H1 (cell line): ENCODE data around the gene CYB5B. TPM values are rescaled to one million over a fixed set of nuclear protein-coding genes. Genes with fewer than 3 reads are reported as not detected.

Experiments used
- CTCF ChIA-PET: fragments of 300-600 bp; sonication (Branson Sonifier 250); formaldehyde crosslinking; loops from one replicate; lab custom pipeline; 2021; ENCODE audit not compliant: partially characterized antibody; lab: Charles Lee
- POLR2A ChIA-PET: fragments of 300-600 bp; sonication (Branson Sonifier 250); formaldehyde crosslinking; loops from one replicate; lab custom pipeline; 2021; ENCODE audit warnings: inconsistent platforms; ENCODE audit not compliant: partially characterized antibody; lab: Charles Lee
- DNase-seq, 2 experiments: peaks; one replicate each; pipeline versions ENCODE4 v3.0.0 to v3.0.0-alpha.2; 2010 to 2022; ENCODE audit warnings: low spot score in 2 of 2, low read depth in 1 of 2, mixed read lengths in 1 of 2
- FAIRE-seq: peaks from 2 replicates; lab custom pipeline; 2011; peaks lifted over from hg19 to GRCh38; lab: Jason Lieb, UNC
- H2AFZ ChIP-seq: 2 replicates; pipeline ENCODE4 v1.8.1; 2012; ENCODE audit warnings: low read length, inconsistent platforms
- H2AK5ac ChIP-seq: 2 replicates; pipeline ENCODE4 v1.6.1; 2013; ENCODE audit warnings: low read depth, low read length
- H2BK120ac ChIP-seq: replicated peaks from 2 replicates; pipeline ENCODE3; 2013; ENCODE audit warnings: low read depth, low read length, inconsistent platforms
- H2BK12ac ChIP-seq: 2 replicates; pipeline ENCODE4 v1.6.1; 2013; ENCODE audit warnings: low read depth, low read length
- H2BK15ac ChIP-seq: 2 replicates; pipeline ENCODE4 v1.6.1; 2013; ENCODE audit warnings: low read length
- H2BK20ac ChIP-seq: 2 replicates; pipeline ENCODE4 v1.6.1; 2013; ENCODE audit warnings: low read length
- H2BK5ac ChIP-seq: 2 replicates; pipeline ENCODE4 v1.6.1; 2013; ENCODE audit warnings: low read depth, low read length
- H3K14ac ChIP-seq: 2 replicates; pipeline ENCODE4 v1.6.1; 2013; ENCODE audit warnings: inconsistent platforms; ENCODE audit not compliant: insufficient read length
- H3K18ac ChIP-seq: 2 replicates; pipeline ENCODE4 v1.6.1; 2013; ENCODE audit warnings: low read length; ENCODE audit errors: extremely low read depth
- H3K23ac ChIP-seq: 2 replicates; pipeline ENCODE4 v1.6.1; 2013; ENCODE audit warnings: inconsistent platforms; ENCODE audit not compliant: insufficient read length
- H3K23me2 ChIP-seq: 2 replicates; pipeline ENCODE4 v1.6.1; 2013; ENCODE audit warnings: low read depth, low read length
- H3K27ac ChIP-seq: 2 replicates; pipeline ENCODE4 v1.6.1; 2011; ENCODE audit warnings: low read depth, low read length, inconsistent platforms
- H3K27me3 ChIP-seq, 4 experiments: replicated peaks in 1 of 4; 1 replicate in 1 of 4; 2 replicates in 3 of 4; pipeline versions ENCODE4 v1.6.1 to v1.8.1; 2011 to 2013; ENCODE audit warnings: low read length in 3 of 4, mild to moderate bottlenecking in 3 of 4, inconsistent platforms in 2 of 4, mixed read lengths in 2 of 4, moderate library complexity in 1 of 4; ENCODE audit not compliant: control insufficient read depth in 3 of 4, insufficient read depth in 3 of 4; ENCODE audit errors: extremely low read depth in 1 of 4
- H3K36me3 ChIP-seq, 4 experiments: 2 replicates each; pipeline versions ENCODE4 v1.6.1 to v1.8.1; 2011 to 2013; ENCODE audit warnings: mild to moderate bottlenecking in 4 of 4, low read length in 3 of 4, moderate library complexity in 2 of 4, control low read depth in 1 of 4, inconsistent platforms in 1 of 4; ENCODE audit not compliant: insufficient read depth in 4 of 4, control insufficient read depth in 2 of 4
- H3K4ac ChIP-seq: replicated peaks from 2 replicates; pipeline ENCODE3; 2013; ENCODE audit warnings: low read length, low read depth, mixed read lengths, inconsistent platforms; ENCODE audit not compliant: insufficient read length
- H3K4me1 ChIP-seq, 4 experiments: replicated peaks in 1 of 4; 1 replicate in 1 of 4; 2 replicates in 3 of 4; pipeline versions ENCODE4 v1.6.1 to v1.8.1; 2011 to 2013; ENCODE audit warnings: low read length in 3 of 4, inconsistent platforms in 2 of 4, mixed read lengths in 1 of 4; ENCODE audit not compliant: insufficient read depth in 4 of 4, control insufficient read depth in 3 of 4
- H3K4me2 ChIP-seq, 2 experiments: 2 replicates each; pipeline versions ENCODE4 v1.6.1 to v1.8.1; 2011 to 2013; ENCODE audit warnings: low read depth in 2 of 2, low read length in 2 of 2, control low read depth in 1 of 2, inconsistent platforms in 1 of 2, mild to moderate bottlenecking in 1 of 2; ENCODE audit not compliant: insufficient read depth in 1 of 2
- H3K4me3 ChIP-seq, 4 experiments: fragments of 200-600, 300-600 bp in 1 of 4; sonication (generic), shearing (Covaris generic), sonication (Bioruptor Twin) in 1 of 4; 2 replicates each; pipeline versions ENCODE4 v1.5.1 to v1.8.1; 2011 to 2016; ENCODE audit warnings: low read length in 4 of 4, low read depth in 3 of 4, control low read depth in 2 of 4, inconsistent platforms in 2 of 4, mild to moderate bottlenecking in 2 of 4, mixed read lengths in 1 of 4, moderate library complexity in 1 of 4; ENCODE audit not compliant: insufficient read depth in 2 of 4; ENCODE audit errors: extremely low read depth in 1 of 4
- H3K56ac ChIP-seq: replicated peaks from 2 replicates; pipeline ENCODE3; 2013; ENCODE audit warnings: low read depth, mild to moderate bottlenecking, mixed read lengths, low read length, inconsistent platforms; ENCODE audit not compliant: insufficient read length
- H3K79me1 ChIP-seq: 2 replicates; pipeline ENCODE4 v1.6.1; 2013; ENCODE audit warnings: low read depth, low read length, control low read depth
- H3K79me2 ChIP-seq, 2 experiments: 2 replicates each; pipeline versions ENCODE4 v1.6.1 to v1.8.1; 2012 to 2013; ENCODE audit warnings: low read length in 2 of 2, mild to moderate bottlenecking in 2 of 2, inconsistent platforms in 1 of 2; ENCODE audit not compliant: insufficient read depth in 2 of 2, control insufficient read depth in 1 of 2
- H3K9ac ChIP-seq, 4 experiments: replicated peaks in 1 of 4; 1 replicate in 1 of 4; 2 replicates in 3 of 4; pipeline versions ENCODE4 v1.6.1 to v1.8.1; 2011 to 2013; ENCODE audit warnings: low read depth in 3 of 4, low read length in 3 of 4, control low read depth in 2 of 4, mild to moderate bottlenecking in 2 of 4, moderate library complexity in 2 of 4, inconsistent platforms in 1 of 4; ENCODE audit errors: extremely low read depth in 1 of 4
- H3K9me3 ChIP-seq, 2 experiments: 2 replicates each; pipeline versions ENCODE4 v1.6.1 to v1.8.1; 2012 to 2013; ENCODE audit warnings: mild to moderate bottlenecking in 2 of 2, moderate library complexity in 2 of 2, control low read depth in 1 of 2, inconsistent platforms in 1 of 2, low read depth in 1 of 2, low read length in 1 of 2, mixed read lengths in 1 of 2; ENCODE audit not compliant: insufficient read depth in 2 of 2
- H4K20me1 ChIP-seq, 2 experiments: replicated peaks in 1 of 2; 2 replicates each; pipeline versions ENCODE3 to v1.8.1; 2011 to 2013; ENCODE audit warnings: inconsistent platforms in 2 of 2, low read length in 2 of 2, mild to moderate bottlenecking in 1 of 2; ENCODE audit not compliant: insufficient read depth in 2 of 2, control insufficient read depth in 1 of 2
- H4K5ac ChIP-seq: 2 replicates; pipeline ENCODE4 v1.6.1; 2013; ENCODE audit warnings: low read length, low read depth, mixed read lengths, inconsistent platforms; ENCODE audit not compliant: insufficient read length
- H4K8ac ChIP-seq: 2 replicates; pipeline ENCODE4 v1.8.0; 2013; ENCODE audit warnings: mild to moderate bottlenecking, moderate library complexity, low read length, inconsistent platforms; ENCODE audit not compliant: insufficient read depth; ENCODE audit errors: extremely low read depth
- H4K91ac ChIP-seq: replicated peaks from 2 replicates; pipeline ENCODE3; 2013; ENCODE audit warnings: low read length, mixed read lengths, inconsistent platforms; ENCODE audit not compliant: insufficient read length
- CEBPB ChIP-seq: IDR thresholded peaks from 2 replicates; pipeline ENCODE4 v1.6.1; 2012; ENCODE audit warnings: low read depth, low read length
- GTF2F1 ChIP-seq: IDR thresholded peaks from 2 replicates; pipeline ENCODE4 v1.6.1; 2012; ENCODE audit warnings: low read depth, low read length, improper control_type of control experiment, borderline replicate concordance
- HDAC2 ChIP-seq, 2 experiments: fragments of 300-600 bp in 1 of 2; sonication (generic) in 1 of 2; IDR thresholded peaks; 2 replicates each; pipeline ENCODE4 v1.6.1; 2011 to 2012; ENCODE audit warnings: low read depth in 2 of 2, low read length in 2 of 2, mild to moderate bottlenecking in 2 of 2, moderate library complexity in 2 of 2, borderline replicate concordance in 1 of 2, inconsistent platforms in 1 of 2
- KDM1A ChIP-seq: fragments of 200-600, 300-600 bp; sonication (generic); IDR thresholded peaks from 2 replicates; pipeline ENCODE4 v1.7.1; 2016; ENCODE audit warnings: mild to moderate bottlenecking, low read length, borderline replicate concordance
- WGBS, 2 experiments: shearing (Covaris generic) in 1 of 2; methylation state at CpG; one replicate each; pipeline versions ENCODE4 v1.1.6 to v1.1.7; 2013 to 2015; ENCODE audit warnings: low lambda C conversion rate in 2 of 2, mixed read lengths in 2 of 2, inconsistent platforms in 1 of 2, low coverage in 1 of 2, missing lambda C conversion rate in 1 of 2; ENCODE audit not compliant: insufficient replicate concordance in 2 of 2, insufficient coverage in 1 of 2, insufficient read length in 1 of 2; ENCODE audit errors: extremely low coverage in 1 of 2, missing lambda C conversion rate in 1 of 2; 5-methylcytosine and 5-hydroxymethylcytosine counted together
- polyA plus RNA-seq, 7 experiments: library from polyadenylated mRNA; depleted of rRNA in 3 of 7; stranded (reverse) in 5 of 7; unstranded in 2 of 7; fragments of >200 nt in 5 of 7; fragments of 200-250 nt in 2 of 7; gene quantifications; 1 replicate in 5 of 7; 2 replicates in 1 of 7; 4 replicates in 1 of 7; pipeline versions ENCODE4 v1.2.1 to v1.2.3, GENCODE V29; 2011 to 2013; ENCODE audit warnings: missing spikeins in 2 of 7, mixed read lengths in 2 of 7
- total RNA-seq: library from RNA; stranded (reverse); fragmentation: NEBNext Ultra II Directional; extraction: Animal tissue kit (Norgen Biotek cat#: 25700); gene quantifications from 2 replicates; pipeline ENCODE4 v1.2.1, GENCODE V29; 2021
- TF ChIP-seq, protein P1 (sequence below), 3 experiments: IDR thresholded peaks; 1 replicate in 2 of 3; 2 replicates in 1 of 3; pipeline versions ENCODE4 v1.5.1 to v1.6.1; 2011; ENCODE audit warnings: low read length in 3 of 3, mild to moderate bottlenecking in 3 of 3, inconsistent platforms in 2 of 3, low read depth in 1 of 3, moderate library complexity in 1 of 3; ENCODE audit not compliant: insufficient read depth in 1 of 3; ENCODE audit errors: control extremely low read depth in 1 of 3
- TF ChIP-seq, protein P2 (sequence below): IDR thresholded peaks from 2 replicates; pipeline ENCODE4 v1.6.1; 2011; ENCODE audit warnings: low read depth, mild to moderate bottlenecking, low read length; ENCODE audit not compliant: insufficient read depth

The CYB5B gene
- total and polyA plus RNA-seq, 2 of the 8 experiments (the other 6 are each of a cell fraction or from before 2014, with no cell fraction given): 108 to 127 TPM

DNA sequence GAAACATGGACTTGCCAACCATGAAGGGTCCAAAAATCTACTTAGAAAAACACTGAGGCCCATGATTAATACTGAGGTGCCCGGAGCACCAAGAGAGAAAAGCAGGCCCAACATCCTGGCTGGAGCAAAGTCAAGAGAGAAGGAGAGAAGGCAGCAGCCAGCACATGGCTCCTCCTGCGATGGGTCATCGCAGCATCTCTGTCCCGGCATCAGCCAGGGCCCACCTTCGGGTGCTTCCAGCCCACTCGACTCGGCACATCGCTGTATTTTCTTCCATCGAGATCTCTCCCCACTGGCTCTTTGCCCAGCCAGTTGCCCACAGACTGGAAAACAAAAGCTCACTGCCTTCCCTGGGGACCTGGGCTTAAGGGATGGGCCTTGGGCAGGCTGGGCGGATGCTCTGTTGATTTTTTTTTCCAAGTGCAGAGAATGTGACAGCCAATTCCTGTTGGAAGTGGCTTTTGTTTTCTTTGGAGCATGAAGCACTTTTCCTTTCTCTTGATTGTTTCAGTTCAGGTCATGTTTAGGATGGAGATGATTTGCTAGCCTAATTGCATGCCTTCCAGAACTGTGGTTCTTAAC is 58.1 kb downstream of the CYB5B start:
- H2BK5ac ChIP-seq: no peak overlapping the region
- no peak for TF ChIP-seq HDAC2 (IDR thresholded peaks at IDR 0.05; ENCODE audit: borderline replicate concordance in 1 of 2, low read depth in 2 of 2, low read length in 2 of 2)
- TF ChIP-seq, protein P1, sequence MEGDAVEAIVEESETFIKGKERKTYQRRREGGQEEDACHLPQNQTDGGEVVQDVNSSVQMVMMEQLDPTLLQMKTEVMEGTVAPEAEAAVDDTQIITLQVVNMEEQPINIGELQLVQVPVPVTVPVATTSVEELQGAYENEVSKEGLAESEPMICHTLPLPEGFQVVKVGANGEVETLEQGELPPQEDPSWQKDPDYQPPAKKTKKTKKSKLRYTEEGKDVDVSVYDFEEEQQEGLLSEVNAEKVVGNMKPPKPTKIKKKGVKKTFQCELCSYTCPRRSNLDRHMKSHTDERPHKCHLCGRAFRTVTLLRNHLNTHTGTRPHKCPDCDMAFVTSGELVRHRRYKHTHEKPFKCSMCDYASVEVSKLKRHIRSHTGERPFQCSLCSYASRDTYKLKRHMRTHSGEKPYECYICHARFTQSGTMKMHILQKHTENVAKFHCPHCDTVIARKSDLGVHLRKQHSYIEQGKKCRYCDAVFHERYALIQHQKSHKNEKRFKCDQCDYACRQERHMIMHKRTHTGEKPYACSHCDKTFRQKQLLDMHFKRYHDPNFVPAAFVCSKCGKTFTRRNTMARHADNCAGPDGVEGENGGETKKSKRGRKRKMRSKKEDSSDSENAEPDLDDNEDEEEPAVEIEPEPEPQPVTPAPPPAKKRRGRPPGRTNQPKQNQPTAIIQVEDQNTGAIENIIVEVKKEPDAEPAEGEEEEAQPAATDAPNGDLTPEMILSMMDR (IDR thresholded peaks at IDR 0.05; ENCODE audit: control extremely low read depth in 1 of 3, insufficient read depth in 1 of 3, low read depth in 1 of 3, low read length in 3 of 3): no peak
- no peak for TF ChIP-seq KDM1A
- no peak for TF ChIP-seq CEBPB
- no peak for TF ChIP-seq GTF2F1
- TF ChIP-seq, protein P2, sequence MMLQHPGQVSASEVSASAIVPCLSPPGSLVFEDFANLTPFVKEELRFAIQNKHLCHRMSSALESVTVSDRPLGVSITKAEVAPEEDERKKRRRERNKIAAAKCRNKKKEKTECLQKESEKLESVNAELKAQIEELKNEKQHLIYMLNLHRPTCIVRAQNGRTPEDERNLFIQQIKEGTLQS: no peak
- H3K27me3 ChIP-seq: no peaks in the 10 kb centered on the region
- H3K27ac ChIP-seq: no peak overlapping the region
- no peak overlapping the region for H3K4ac ChIP-seq
- CTCF ChIA-PET: interaction anchor here (0.6 to 1.5 kb wide), 3 partner anchors 12 to 98 kb away, joined by 4 to 6 read pairs (median 5); no protein-coding TSS in a partner anchor
- no peak overlapping the region for H2BK12ac ChIP-seq
- no peak overlapping the region for H2AFZ ChIP-seq
- H4K8ac ChIP-seq: no peak overlapping the region; the same call in 1 of the 2 replicates
- POLR2A ChIA-PET: interaction anchor here (0.6 kb wide), 1 partner anchor 130 kb away, joined by 3 read pairs; no protein-coding TSS in a partner anchor
- no peak overlapping the region for H3K4me3 ChIP-seq
- no peaks in the 10 kb centered on the region for H3K79me2 ChIP-seq
- no peak overlapping the region for H3K56ac ChIP-seq
- H3K14ac ChIP-seq: no peak overlapping the region
- H3K18ac ChIP-seq: no peak overlapping the region
- no peak overlapping the region for H2BK15ac ChIP-seq
- no peak overlapping the region for H4K5ac ChIP-seq
- H2AK5ac ChIP-seq: no peak overlapping the region
- peaks cover 0 to 1% of the 10 kb centered on the region in 2 experiments for H4K20me1 ChIP-seq
- 91% methylated on average over 10 of the region's 10 CpGs; no CpG with 5 or more reads in 1 of the 2 experiments for WGBS, 2 experiments
- no peak overlapping the region for H2BK20ac ChIP-seq
- H3K4me1 ChIP-seq: no peaks in the 10 kb centered on the region
- FAIRE-seq (no peak), DNase-seq (no peak)
- H4K91ac ChIP-seq: no peak overlapping the region
- no peaks in the 10 kb centered on the region for H3K23me2 ChIP-seq
- no peaks in the 10 kb centered on the region for H3K79me1 ChIP-seq
- no peak overlapping the region for H3K9ac ChIP-seq
- no peaks in the 10 kb centered on the region for H3K9me3 ChIP-seq
- H3K36me3 ChIP-seq: no peaks in the 10 kb centered on the region
- no peak overlapping the region for H3K4me2 ChIP-seq
- H3K23ac ChIP-seq: no peak overlapping the region
- H2BK120ac ChIP-seq: no peak overlapping the region
